BLaER1 treated with 17β-estradiol and CSF1 and Interleukin-3, amounts not matched to agents 10 nM and 100 nM (cell line): ENCODE data around the gene MMP15.

Source experiments
- H3K27ac ChIP-seq, 11 experiments: shearing (Covaris generic); formaldehyde crosslinking; 2 replicates each; pipeline ENCODE4 v1.8.1; 2022
- H3K27me3 ChIP-seq, 11 experiments: shearing (Covaris generic); formaldehyde crosslinking; 2 replicates each; pipeline ENCODE4 v1.8.1; 2022
- H3K36me3 ChIP-seq, 11 experiments: shearing (Covaris generic); formaldehyde crosslinking; 2 replicates each; pipeline ENCODE4 v1.8.1; 2022
- H3K4me1 ChIP-seq, 10 experiments: shearing (Covaris generic); formaldehyde crosslinking; 2 replicates each; pipeline ENCODE4 v1.8.1; 2022
- H3K4me2 ChIP-seq, 11 experiments: shearing (Covaris generic); formaldehyde crosslinking; 2 replicates each; pipeline ENCODE4 v1.8.1; 2022
- H3K4me3 ChIP-seq, 10 experiments: shearing (Covaris generic); formaldehyde crosslinking; 2 replicates each; pipeline ENCODE4 v1.8.1; 2022
- H3K9ac ChIP-seq, 11 experiments: shearing (Covaris generic); formaldehyde crosslinking; 2 replicates each; pipeline ENCODE4 v1.8.1; 2022
- H3K9me3 ChIP-seq, 11 experiments: shearing (Covaris generic); formaldehyde crosslinking; replicated peaks in 1 of 11; 2 replicates each; pipeline ENCODE4 v1.8.1; 2022
- H4K20me1 ChIP-seq, 11 experiments: shearing (Covaris generic); formaldehyde crosslinking; 2 replicates each; pipeline ENCODE4 v1.8.1; 2022
- Cebpa-rat ChIP-seq, 11 experiments: shearing (Covaris generic); IDR thresholded peaks; 2 replicates each; pipeline ENCODE4 v1.8.1; 2022

The MMP15 gene

DNA sequence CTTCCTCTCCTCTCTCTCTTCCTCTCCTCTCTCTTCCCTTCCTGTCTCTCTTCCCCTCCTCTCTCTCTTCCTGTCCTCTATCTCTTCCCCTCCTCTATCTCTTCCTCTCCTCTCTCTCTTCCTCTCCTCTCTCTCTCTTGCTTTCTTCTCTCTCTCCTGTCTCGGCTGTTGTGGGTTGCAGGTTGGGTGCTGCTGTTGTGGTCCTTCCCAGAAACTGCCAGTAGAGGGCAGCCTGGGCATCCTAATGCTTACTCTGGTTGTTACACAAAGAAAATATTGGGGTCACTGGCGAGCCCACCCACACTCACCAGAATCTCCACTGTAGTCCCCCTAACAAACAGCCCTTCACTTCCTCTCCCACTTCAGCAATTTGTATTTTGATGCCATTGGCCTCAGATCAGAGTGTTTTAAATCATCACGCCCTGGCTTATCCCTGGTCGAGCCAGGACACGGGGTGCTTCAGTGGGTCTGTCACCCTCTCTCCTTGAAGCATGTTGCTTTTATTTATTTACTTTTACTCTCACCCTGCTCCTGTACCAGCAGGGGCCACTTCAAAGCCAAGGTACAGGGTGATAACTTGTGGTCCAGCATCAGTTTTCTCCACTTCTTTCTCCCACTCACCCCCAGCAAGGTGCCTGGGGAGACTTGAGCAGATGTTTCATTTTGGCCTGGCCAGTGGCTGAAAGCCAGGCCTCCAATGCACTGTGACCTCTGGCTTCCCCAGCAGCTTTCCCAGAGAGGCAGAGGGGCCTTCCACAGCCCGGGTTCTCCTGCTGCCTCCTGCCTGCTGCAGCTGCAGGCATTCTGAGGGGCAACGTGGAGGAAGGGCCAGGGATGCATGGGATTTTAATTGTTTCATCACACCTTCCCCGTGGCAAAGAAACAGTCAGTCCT lies 4.7 kb upstream of the MMP15 start:
- Histone ChIP-seq H3K36me3 (peaks cover 11 to 60% (median 25%) of the 10 kb centered on the region in 11 experiments; a peak in 20 of 22 replicates), H3K4me1 (peaks cover 27 to 43% (median 31%) of the 10 kb centered on the region in 10 experiments), H3K4me3 (no peak overlapping the region), H3K27me3 (peaks cover 25 to 37% (median 34%) of the 10 kb centered on the region in 11 experiments), H4K20me1 (peaks cover 10 to 95% (median 42%) of the 10 kb centered on the region in 11 experiments; a peak in 19 of 22 replicates), H3K4me2 (peak overlapping the region in 5 of 11 experiments; percentile 3 to 26 (median 17); a peak in 3 of 22 replicates), H3K9ac (0 out of 22 replicates have a peak overlapping the region, but pooled peaks of 1 of the 11 experiments have one; percentile 26), H3K27ac (no peak overlapping the region), H3K9me3 (no peaks in the 10 kb centered on the region)
- no peak for TF ChIP-seq Cebpa-rat (IDR thresholded peaks at IDR 0.05)

DNA sequence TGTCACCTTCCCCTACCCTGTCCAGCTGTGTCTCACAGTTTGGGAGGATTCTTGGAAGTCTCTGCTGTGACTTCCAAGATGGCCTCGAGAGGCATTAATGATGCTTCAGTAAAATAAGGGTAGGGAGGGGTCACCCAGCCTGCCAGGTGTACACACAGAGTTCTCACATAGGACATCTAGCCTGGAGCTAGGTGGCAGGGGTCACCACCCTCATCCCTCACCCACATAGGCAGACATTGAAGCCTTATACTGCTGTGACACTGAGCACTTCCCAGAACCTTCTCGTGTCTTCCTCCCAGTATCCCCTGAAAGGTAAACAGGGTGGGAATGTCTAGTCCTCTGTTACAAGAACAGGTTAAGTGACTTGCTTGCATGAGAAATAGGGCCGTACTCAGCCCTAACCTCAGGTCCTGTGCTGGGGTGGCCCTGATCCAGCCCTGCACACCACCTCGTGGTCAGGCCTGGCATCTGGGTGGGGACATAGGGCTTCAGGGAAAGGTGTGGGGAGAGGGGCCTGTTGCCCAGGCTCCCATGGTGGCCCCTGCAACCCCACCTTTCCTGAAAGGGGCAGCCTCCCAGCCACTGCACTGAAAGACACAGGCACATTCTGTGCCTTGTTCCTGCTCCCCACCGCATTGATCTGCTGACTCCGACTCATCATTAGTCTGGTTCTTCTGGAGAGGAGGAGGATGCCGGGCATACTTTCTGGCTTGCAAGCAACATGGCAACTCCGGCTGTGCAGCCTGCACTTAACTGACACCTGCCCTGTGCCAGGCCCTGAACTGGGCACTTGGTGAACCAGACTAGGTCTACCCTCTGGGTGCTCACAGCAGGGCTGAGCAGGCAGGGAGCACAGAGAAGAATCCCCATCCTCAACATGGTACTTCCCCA lies 3.6 kb upstream of the MMP15 start:
- no peak overlapping the region for H3K27ac ChIP-seq
- peak overlapping the region; percentile 25 to 60 (median 51); a peak in 21 of 22 replicates for H3K4me2 ChIP-seq
- no peaks in the 10 kb centered on the region for H3K9me3 ChIP-seq
- H3K9ac ChIP-seq: no peak overlapping the region; a peak in 1 of 22 replicates
- peaks cover 10 to 95% (median 50%) of the 10 kb centered on the region in 11 experiments; a peak in 21 of 22 replicates for H4K20me1 ChIP-seq
- peaks cover 10 to 50% (median 25%) of the 10 kb centered on the region in 11 experiments; a peak in 20 of 22 replicates for H3K36me3 ChIP-seq
- no peak overlapping the region for H3K4me3 ChIP-seq
- no peak for TF ChIP-seq Cebpa-rat (IDR thresholded peaks at IDR 0.05)
- peaks cover 35 to 48% (median 44%) of the 10 kb centered on the region in 11 experiments for H3K27me3 ChIP-seq
- H3K4me1 ChIP-seq: peaks cover 34 to 53% (median 41%) of the 10 kb centered on the region in 10 experiments

DNA sequence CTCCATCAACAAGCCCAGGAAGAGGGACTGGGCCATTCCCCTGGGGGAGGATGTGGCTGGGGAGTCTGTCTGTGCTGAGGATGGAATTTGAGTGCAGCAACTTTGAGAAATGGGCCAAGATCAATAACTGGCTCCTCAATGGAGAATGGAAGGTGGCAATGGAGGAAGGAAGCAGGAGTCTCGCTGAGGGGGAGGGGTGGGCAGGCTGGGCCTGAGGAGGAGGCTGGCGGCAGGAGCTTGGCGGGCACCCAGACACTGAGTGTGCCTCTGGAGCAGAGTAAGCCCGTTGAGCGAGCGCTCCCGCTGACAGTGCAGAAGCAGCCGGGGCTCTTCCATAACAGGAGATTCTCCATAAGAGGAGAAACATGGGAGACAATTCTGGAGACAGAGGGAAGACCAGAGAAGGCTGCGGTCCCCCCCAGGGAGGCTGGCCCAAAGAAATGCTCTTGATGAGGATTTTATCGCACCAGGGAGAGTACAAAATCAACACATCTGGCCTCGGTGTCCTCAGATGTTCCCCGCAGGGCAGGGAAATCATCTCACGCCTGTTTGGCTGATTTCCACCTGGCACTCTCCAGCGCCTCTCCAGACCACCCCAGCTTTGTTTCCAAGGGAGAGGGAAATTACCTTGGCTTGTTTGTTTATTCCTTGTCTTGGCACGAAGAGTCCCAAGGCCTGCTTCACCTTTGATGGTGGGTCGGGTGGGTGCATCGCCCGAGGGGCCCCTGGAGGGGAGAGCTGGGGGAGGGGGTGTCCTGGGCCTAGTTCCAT lies 2.8 kb upstream of the MMP15 start:
- H4K20me1 ChIP-seq: peaks cover 10 to 96% (median 55%) of the 10 kb centered on the region in 11 experiments; a peak in 21 of 22 replicates

DNA sequence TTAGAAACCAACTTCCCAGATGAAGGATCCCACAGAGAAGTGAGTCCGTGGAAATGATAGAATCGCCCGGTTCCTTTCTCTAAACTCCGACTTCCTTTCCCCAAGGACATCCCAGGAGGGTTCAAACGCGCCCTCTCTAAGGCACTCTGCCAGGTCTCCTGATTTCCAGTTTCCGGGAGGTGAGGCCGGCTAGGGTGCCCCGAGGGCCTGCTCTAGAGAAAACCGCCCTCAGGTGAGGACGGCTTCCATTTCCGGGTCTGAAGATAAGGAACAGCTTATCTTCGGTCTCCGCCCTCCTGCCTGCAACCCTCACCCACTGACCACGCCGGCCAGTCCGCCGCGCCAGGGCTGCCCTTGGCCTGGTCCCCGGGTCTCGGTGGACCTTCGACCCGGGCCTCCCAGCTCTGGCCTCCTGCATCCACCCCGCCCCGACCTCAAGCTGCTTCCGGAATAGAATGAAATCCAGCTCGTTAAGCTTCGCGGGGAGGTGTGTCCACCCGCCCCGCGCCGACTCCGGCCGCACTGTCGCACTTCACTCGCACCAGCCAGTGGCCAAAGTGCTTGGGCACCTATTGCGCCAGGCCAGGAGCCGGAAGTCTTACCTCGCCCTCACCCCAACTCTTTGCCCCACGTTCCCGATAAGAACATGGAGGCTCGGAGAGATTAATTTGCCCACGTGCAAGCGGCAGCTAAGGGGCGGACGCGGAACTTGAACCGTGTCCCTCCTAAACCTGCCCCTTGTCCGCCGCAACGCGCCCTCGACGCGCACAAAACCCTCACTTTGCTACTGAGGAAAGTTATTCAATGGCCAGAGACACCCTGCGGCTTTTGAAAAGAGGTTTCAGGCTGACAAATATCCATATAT lies 836 bp upstream of the MMP15 start:
- Histone ChIP-seq H3K9ac (peak overlapping the region in 9 of 11 experiments; percentile 11 to 73 (median 68); a peak in 14 of 22 replicates), H3K27me3 (peaks cover 48 to 75% (median 64%) of the 10 kb centered on the region in 11 experiments), H4K20me1 (peaks cover 10 to 90% (median 53%) of the 10 kb centered on the region in 11 experiments; a peak in 21 of 22 replicates), H3K27ac (no peak overlapping the region), H3K4me2 (peak overlapping the region; percentile 88 to 100 (median 98)), H3K36me3 (peaks cover 0 to 22% (median 5%) of the 10 kb centered on the region in 11 experiments; a peak in 10 of 22 replicates), H3K4me1 (peaks cover 41 to 64% (median 50%) of the 10 kb centered on the region in 10 experiments), H3K4me3 (peak overlapping the region; percentile 62 to 72 (median 67)), H3K9me3 (no peaks in the 10 kb centered on the region)
- no peak for TF ChIP-seq Cebpa-rat (IDR thresholded peaks at IDR 0.05)

More for the DNA sequence above, 2.8 kb upstream of the MMP15 start:
- Histone ChIP-seq H3K9me3 (no peaks in the 10 kb centered on the region), H3K36me3 (peaks cover 6 to 41% (median 24%) of the 10 kb centered on the region in 11 experiments; a peak in 17 of 22 replicates), H3K4me2 (peak overlapping the region; percentile 25 to 60 (median 51)), H3K4me3 (no peak overlapping the region), H3K27ac (no peak overlapping the region), H3K9ac (no peak overlapping the region), H3K27me3 (peaks cover 44 to 56% (median 53%) of the 10 kb centered on the region in 11 experiments), H3K4me1 (peaks cover 39 to 58% (median 44%) of the 10 kb centered on the region in 10 experiments)
- TF ChIP-seq Cebpa-rat (IDR thresholded peaks at IDR 0.05): no peak

DNA sequence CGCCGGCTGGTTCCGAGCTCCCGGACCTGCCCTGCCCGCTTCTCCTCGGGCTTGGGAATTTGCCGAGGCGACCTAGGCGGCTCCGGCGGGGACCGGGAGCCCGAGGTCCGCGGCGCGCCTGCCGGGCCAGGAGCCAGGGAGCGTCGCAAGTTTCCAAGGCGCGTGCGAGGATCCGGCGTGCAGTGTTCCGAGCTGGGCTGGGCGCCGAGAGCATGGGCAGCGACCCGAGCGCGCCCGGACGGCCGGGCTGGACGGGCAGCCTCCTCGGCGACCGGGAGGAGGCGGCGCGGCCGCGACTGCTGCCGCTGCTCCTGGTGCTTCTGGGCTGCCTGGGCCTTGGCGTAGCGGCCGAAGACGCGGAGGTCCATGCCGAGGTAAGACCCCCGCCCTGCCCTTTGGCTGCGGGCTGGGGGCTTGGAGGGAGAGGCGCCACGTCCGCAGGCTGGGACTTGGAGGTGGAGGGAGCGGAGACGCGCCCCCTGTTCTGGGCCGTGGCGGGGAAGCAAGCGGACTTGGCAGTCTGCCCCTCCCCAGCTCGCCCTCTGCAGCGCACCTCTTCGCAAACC lies 668 bp downstream of the MMP15 start:
- H3K4me2 ChIP-seq: peak overlapping the region; percentile 88 to 100 (median 98)
- peaks cover 48 to 75% (median 64%) of the 10 kb centered on the region in 11 experiments for H3K27me3 ChIP-seq
- peak overlapping the region; percentile 62 to 72 (median 67) for H3K4me3 ChIP-seq
- no peak for TF ChIP-seq Cebpa-rat (IDR thresholded peaks at IDR 0.05)
- peaks cover 0 to 11% (median 0%) of the 10 kb centered on the region in 11 experiments; a peak in 6 of 22 replicates for H3K36me3 ChIP-seq
- peak overlapping the region; percentile 43 to 73 (median 67) for H3K9ac ChIP-seq
- H3K4me1 ChIP-seq: peaks cover 34 to 59% (median 45%) of the 10 kb centered on the region in 10 experiments
- H3K9me3 ChIP-seq: no peaks in the 10 kb centered on the region
- H4K20me1 ChIP-seq: peaks cover 0 to 75% (median 42%) of the 10 kb centered on the region in 11 experiments; a peak in 21 of 22 replicates
- no peak overlapping the region for H3K27ac ChIP-seq

DNA sequence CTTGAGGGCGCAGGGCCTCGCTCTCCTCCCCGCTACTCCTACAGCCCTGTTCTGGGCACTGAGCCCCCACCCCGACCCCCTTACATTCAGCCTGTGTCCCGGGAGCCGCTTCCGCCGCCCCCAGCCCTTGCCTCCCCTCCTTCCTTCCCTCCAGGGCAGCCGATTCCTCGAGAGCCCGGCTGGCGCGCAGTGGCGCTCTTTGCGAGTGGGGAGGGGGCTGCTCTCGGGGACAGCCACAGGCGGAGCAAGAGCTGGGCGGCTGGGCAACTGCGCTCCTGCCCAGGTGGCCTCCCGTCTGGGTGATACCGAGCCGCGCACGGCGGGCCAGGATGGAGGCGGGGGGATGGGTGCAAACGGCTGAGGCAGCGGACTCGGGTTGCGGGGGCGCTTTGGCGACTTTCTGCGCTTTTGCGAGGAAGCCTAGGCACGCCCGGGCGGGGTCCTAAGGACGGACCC lies 1.2 kb downstream of the MMP15 start:
- Histone ChIP-seq H3K9ac (peak overlapping the region; percentile 12 to 73 (median 59); a peak in 14 of 22 replicates), H3K27me3 (peaks cover 48 to 75% (median 64%) of the 10 kb centered on the region in 11 experiments), H3K4me3 (peak overlapping the region; percentile 62 to 72 (median 67)), H3K9me3 (no peaks in the 10 kb centered on the region), H4K20me1 (peaks cover 0 to 71% (median 42%) of the 10 kb centered on the region in 11 experiments; a peak in 20 of 22 replicates), H3K27ac (no peak overlapping the region), H3K4me2 (peak overlapping the region; percentile 88 to 100 (median 98)), H3K4me1 (peaks cover 34 to 65% (median 45%) of the 10 kb centered on the region in 10 experiments), H3K36me3 (peaks cover 0 to 5% (median 0%) of the 10 kb centered on the region in 11 experiments; a peak in 1 of 22 replicates)
- no peak for TF ChIP-seq Cebpa-rat (IDR thresholded peaks at IDR 0.05)
